CD4-positive, alpha-beta T cell treated with Interleukin-2 at 100 ng/mL for 4 hours (primary cell): ENCODE measurements around the gene RAE1.

ENCODE experiments used
- DNase-seq: peaks from one replicate; pipeline ENCODE4 v3.0.0-alpha.2; 2020; ENCODE audit warnings: low spot score

Gene RAE1

GRCh38 chr20:57400821-57401564 is 49.9 kb downstream of the RAE1 start:
- DNase-seq = no peak

- no peak for DNase-seq
These were observed 50.5 kb downstream of the RAE1 start for GRCh38 chr20:57401565-57401918.

GRCh38 chr20:57402206-57403125 is 51.4 kb downstream of the RAE1 start:
- no peak for DNase-seq

- DNase-seq = no peak
These were observed 52.2 kb downstream of the RAE1 start for GRCh38 chr20:57403216-57403615.

GRCh38 chr20:57404006-57404405 is 53.0 kb downstream of the RAE1 start:
- no peak for DNase-seq

- DNase-seq = no peak
These were observed 53.5 kb downstream of the RAE1 start for GRCh38 chr20:57404419-57405072.

GRCh38 chr20:57405236-57406016 is 54.4 kb downstream of the RAE1 start:
- no peak for DNase-seq

GRCh38 chr20:57407541-57407956 is 56.5 kb downstream of the RAE1 start:
- no peak for DNase-seq

GRCh38 chr20:57408131-57408530 is 57.1 kb downstream of the RAE1 start:
- no peak for DNase-seq

GRCh38 chr20:57408536-57409233 is 57.6 kb downstream of the RAE1 start:
- no peak for DNase-seq

GRCh38 chr20:57409316-57409671 is 58.2 kb downstream of the RAE1 start:
- no peak for DNase-seq

GRCh38 chr20:57409672-57410397 is 58.8 kb downstream of the RAE1 start:
- DNase-seq = no peak

- DNase-seq = no peak
These were observed 59.4 kb downstream of the RAE1 start for GRCh38 chr20:57410398-57410920.

- DNase-seq = no peak
These were observed 59.9 kb downstream of the RAE1 start for GRCh38 chr20:57410924-57411323.

- no peak for DNase-seq
These were observed 60.6 kb downstream of the RAE1 start for GRCh38 chr20:57411406-57412283.

GRCh38 chr20:57412347-57413029 is 61.4 kb downstream of the RAE1 start:
- DNase-seq = no peak

GRCh38 chr20:57413986-57414385 is 62.9 kb downstream of the RAE1 start:
- DNase-seq = no peak

- DNase-seq = no peak
These were observed 64.0 kb downstream of the RAE1 start for GRCh38 chr20:57414867-57415592.
